Fibroblast of skin of left quadriceps (primary cell): Measurements from ENCODE around the gene CSRP1.
"Not testable (repeated sequence)": the region's sequence is repeated elsewhere in the genome, so short reads cannot be mapped to it uniquely, and the experiment has no call there.

Experiments used
- DNase-seq, 2 experiments: peaks; one replicate each; pipeline ENCODE4 v3.0.0-alpha.2; 2013; ENCODE audit warnings: low read depth in 2 of 2

Gene CSRP1

GRCh38 chr1:201497935-201498509 lies 8.9 kb downstream of the CSRP1 start:
- no peak for DNase-seq

GRCh38 chr1:201496296-201496690 lies 10.6 kb downstream of the CSRP1 start:
- DNase-seq, result no peak

- DNase-seq, result no peak
Observed at GRCh38 chr1:201495551-201496295, 11.2 kb downstream of the CSRP1 start.

- no peak for DNase-seq
Observed at GRCh38 chr1:201493757-201494617, 12.9 kb downstream of the CSRP1 start.

GRCh38 chr1:201493026-201493656 lies 13.8 kb downstream of the CSRP1 start:
- not testable (repeated sequence) for DNase-seq

GRCh38 chr1:201491896-201492511 lies 14.9 kb downstream of the CSRP1 start:
- DNase-seq, result no peak

- DNase-seq, result no peak
Observed at GRCh38 chr1:201490708-201491131, 16.2 kb downstream of the CSRP1 start.

- no peak for DNase-seq
Observed at GRCh38 chr1:201489643-201490261, 17.2 kb downstream of the CSRP1 start.

- peak; percentile 73 to 76 for DNase-seq
Observed at GRCh38 chr1:201488830-201489589, 17.9 kb downstream of the CSRP1 start.

GRCh38 chr1:201487742-201488141 lies 19.2 kb downstream of the CSRP1 start:
- DNase-seq, result no peak

GRCh38 chr1:201486187-201486586 lies 20.7 kb downstream of the CSRP1 start:
- DNase-seq, result no peak

GRCh38 chr1:201485184-201485774 lies 21.6 kb downstream of the CSRP1 start:
- no peak for DNase-seq

GRCh38 chr1:201483373-201483949 lies 23.5 kb downstream of the CSRP1 start:
- DNase-seq, result no peak

GRCh38 chr1:201482755-201483154 lies 24.2 kb downstream of the CSRP1 start:
- DNase-seq, result no peak

GRCh38 chr1:201481761-201482493 lies 25.0 kb downstream of the CSRP1 start:
- DNase-seq, result no peak

GRCh38 chr1:201481004-201481380 lies 25.9 kb downstream of the CSRP1 start:
- no peak for DNase-seq

- DNase-seq, result no peak
Observed at GRCh38 chr1:201480231-201481003, 26.5 kb downstream of the CSRP1 start.

GRCh38 chr1:201479201-201479730 lies 27.7 kb downstream of the CSRP1 start:
- no peak for DNase-seq
